Hepatocyte (in vitro differentiated cells): ENCODE measurements around the gene NR2F6. TPM values are rescaled to one million over a fixed set of nuclear protein-coding genes. Genes with fewer than 3 reads are reported as not detected.

Experiments used
- DNase-seq: peaks from one replicate; pipeline ENCODE4 v3.0.0-alpha.2; 2016; ENCODE audit warnings: low spot score
- H2AFZ ChIP-seq: fragments of 200-600 bp; sonication (generic); 2 replicates; pipeline ENCODE4 v1.6.0; 2016; ENCODE audit warnings: antibody characterized with exemption, mild to moderate bottlenecking
- H3K27ac ChIP-seq: fragments of 200-600 bp; sonication (generic); 2 replicates; pipeline ENCODE4 v1.5.1; 2016; ENCODE audit warnings: mild to moderate bottlenecking
- H3K27me3 ChIP-seq: fragments of 200-600 bp; sonication (generic); 2 replicates; pipeline ENCODE4 v1.6.1; 2016
- H3K36me3 ChIP-seq: fragments of 200-600 bp; sonication (generic); replicated peaks from 2 replicates; pipeline ENCODE4 v1.5.1; 2016; ENCODE audit warnings: low read depth; ENCODE audit not compliant: insufficient read depth
- H3K4me1 ChIP-seq: fragments of 200-600 bp; sonication (generic); 2 replicates; pipeline ENCODE4 v1.5.1; 2016; ENCODE audit warnings: mild to moderate bottlenecking, moderate library complexity; ENCODE audit not compliant: insufficient read depth
- H3K4me2 ChIP-seq: fragments of 200-600 bp; sonication (generic); 2 replicates; pipeline ENCODE4 v1.6.0; 2016
- H3K4me3 ChIP-seq: fragments of 200-600 bp; sonication (generic); 2 replicates; pipeline ENCODE4 v1.5.1; 2016; ENCODE audit warnings: mild to moderate bottlenecking
- H3K79me2 ChIP-seq: fragments of 200-600 bp; sonication (generic); 2 replicates; pipeline ENCODE4 v1.6.0; 2017; ENCODE audit warnings: mild to moderate bottlenecking
- H3K9me2 ChIP-seq: fragments of 200-600 bp; sonication (generic); replicated peaks from 2 replicates; pipeline ENCODE4 v1.6.0; 2017; ENCODE audit warnings: mild to moderate bottlenecking; ENCODE audit not compliant: insufficient read depth
- H3K9me3 ChIP-seq: fragments of 200-600 bp; sonication (generic); 2 replicates; pipeline ENCODE4 v1.5.1; 2016; ENCODE audit warnings: low read depth, mild to moderate bottlenecking
- H4K20me1 ChIP-seq: fragments of 200-600 bp; sonication (generic); 2 replicates; pipeline ENCODE4 v1.6.0; 2016; ENCODE audit warnings: mild to moderate bottlenecking; ENCODE audit not compliant: insufficient read depth, poor library complexity, severe bottlenecking
- EZH2 ChIP-seq: fragments of 200-600 bp; sonication (generic); IDR thresholded peaks from 2 replicates; pipeline ENCODE4 v1.6.1; 2016; ENCODE audit warnings: antibody characterized with exemption, mild to moderate bottlenecking, borderline replicate concordance
- EZH2phosphoT487 ChIP-seq: fragments of 200-600 bp; sonication (generic); IDR thresholded peaks from one replicate; pipeline ENCODE4 v1.6.1; 2018; ENCODE audit warnings: antibody characterized with exemption, mild to moderate bottlenecking, low read depth, moderate library complexity; ENCODE audit not compliant: unreplicated experiment, severe bottlenecking
- WGBS: methylation state at CpG from one replicate; pipeline ENCODE4 v1.1.6; 2016; ENCODE audit warnings: low lambda C conversion rate; ENCODE audit errors: missing lambda C conversion rate; 5-methylcytosine and 5-hydroxymethylcytosine counted together
- polyA plus RNA-seq: library from polyadenylated mRNA; unstranded; fragments of >200 nt; fragmentation: Nextera tagmentation; extraction: Ambion mirVana; gene quantifications from 2 replicates; pipeline ENCODE4 v1.2.1, GENCODE V29; 2016
- total RNA-seq: library from RNA; depleted of rRNA; stranded (reverse); fragments of >200 nt; gene quantifications from 2 replicates; pipeline ENCODE4 v1.2.3, GENCODE V29; 2014
- TF ChIP-seq, protein P1 (sequence below): fragments of 200-600 bp; sonication (generic); IDR thresholded peaks from 2 replicates; pipeline ENCODE4 v1.5.1; 2016; ENCODE audit warnings: antibody characterized with exemption, mild to moderate bottlenecking; ENCODE audit not compliant: poor library complexity

The NR2F6 gene
- total and polyA plus RNA-seq, 2 experiments from 2014 or later, result 116 to 169 TPM

DNA sequence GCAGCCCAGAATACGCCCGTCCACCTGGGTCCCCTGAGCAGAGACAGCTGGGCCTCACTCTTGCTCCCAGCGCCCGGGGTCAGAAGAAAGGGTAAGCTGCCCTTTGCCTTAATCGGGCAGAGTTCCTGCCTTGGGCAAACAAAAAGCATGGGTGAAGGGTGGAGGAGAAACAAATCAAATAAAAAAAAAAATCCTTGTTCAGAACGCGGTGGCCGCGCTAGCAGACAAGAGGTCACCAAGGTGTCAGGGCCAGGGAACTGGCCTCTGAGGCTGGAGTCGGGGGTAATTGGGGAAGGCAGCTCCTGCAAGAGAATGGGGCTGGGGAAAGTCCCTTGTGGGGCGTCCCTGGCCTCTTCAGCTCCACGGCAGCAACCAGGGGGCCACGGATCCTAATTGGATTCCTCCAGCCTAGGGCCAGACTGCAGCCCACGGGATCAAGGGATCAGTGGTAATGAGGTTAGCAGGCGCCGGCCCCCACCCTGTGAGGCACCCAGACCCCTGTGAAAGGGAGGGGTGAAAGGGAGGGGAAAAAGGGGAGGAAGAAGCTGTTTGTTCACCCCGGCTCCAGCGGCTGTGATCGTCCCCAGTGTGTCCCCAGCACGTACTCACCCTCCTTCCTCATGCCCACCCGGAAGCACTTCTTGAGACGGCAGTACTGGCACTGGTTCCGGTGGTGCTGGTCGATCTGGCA is 5.5 kb downstream of the NR2F6 start:
- peak overlapping the region; percentile 98 for H3K4me2 ChIP-seq
- no peak overlapping the region for H3K4me3 ChIP-seq
- no peak overlapping the region for H2AFZ ChIP-seq
- H3K36me3 ChIP-seq, result no peaks in the 10 kb centered on the region
- H3K27ac ChIP-seq, result peak overlapping the region; percentile 86
- peaks cover 84% of the 10 kb centered on the region for H3K79me2 ChIP-seq
- no peaks in the 10 kb centered on the region for H3K27me3 ChIP-seq
- H3K4me1 ChIP-seq, result peaks cover 58% of the 10 kb centered on the region
- TF ChIP-seq EZH2phosphoT487 (no peak), EZH2 (no peak)
- TF ChIP-seq, protein P1, sequence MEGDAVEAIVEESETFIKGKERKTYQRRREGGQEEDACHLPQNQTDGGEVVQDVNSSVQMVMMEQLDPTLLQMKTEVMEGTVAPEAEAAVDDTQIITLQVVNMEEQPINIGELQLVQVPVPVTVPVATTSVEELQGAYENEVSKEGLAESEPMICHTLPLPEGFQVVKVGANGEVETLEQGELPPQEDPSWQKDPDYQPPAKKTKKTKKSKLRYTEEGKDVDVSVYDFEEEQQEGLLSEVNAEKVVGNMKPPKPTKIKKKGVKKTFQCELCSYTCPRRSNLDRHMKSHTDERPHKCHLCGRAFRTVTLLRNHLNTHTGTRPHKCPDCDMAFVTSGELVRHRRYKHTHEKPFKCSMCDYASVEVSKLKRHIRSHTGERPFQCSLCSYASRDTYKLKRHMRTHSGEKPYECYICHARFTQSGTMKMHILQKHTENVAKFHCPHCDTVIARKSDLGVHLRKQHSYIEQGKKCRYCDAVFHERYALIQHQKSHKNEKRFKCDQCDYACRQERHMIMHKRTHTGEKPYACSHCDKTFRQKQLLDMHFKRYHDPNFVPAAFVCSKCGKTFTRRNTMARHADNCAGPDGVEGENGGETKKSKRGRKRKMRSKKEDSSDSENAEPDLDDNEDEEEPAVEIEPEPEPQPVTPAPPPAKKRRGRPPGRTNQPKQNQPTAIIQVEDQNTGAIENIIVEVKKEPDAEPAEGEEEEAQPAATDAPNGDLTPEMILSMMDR, result no peak
- H3K9me3 ChIP-seq, result no peaks in the 10 kb centered on the region
- WGBS, result 56% methylated on average over 23 of the region's 24 CpGs
- peaks cover 41% of the 10 kb centered on the region for H4K20me1 ChIP-seq
- no peaks in the 10 kb centered on the region for H3K9me2 ChIP-seq
- DNase-seq, result no peak

DNA sequence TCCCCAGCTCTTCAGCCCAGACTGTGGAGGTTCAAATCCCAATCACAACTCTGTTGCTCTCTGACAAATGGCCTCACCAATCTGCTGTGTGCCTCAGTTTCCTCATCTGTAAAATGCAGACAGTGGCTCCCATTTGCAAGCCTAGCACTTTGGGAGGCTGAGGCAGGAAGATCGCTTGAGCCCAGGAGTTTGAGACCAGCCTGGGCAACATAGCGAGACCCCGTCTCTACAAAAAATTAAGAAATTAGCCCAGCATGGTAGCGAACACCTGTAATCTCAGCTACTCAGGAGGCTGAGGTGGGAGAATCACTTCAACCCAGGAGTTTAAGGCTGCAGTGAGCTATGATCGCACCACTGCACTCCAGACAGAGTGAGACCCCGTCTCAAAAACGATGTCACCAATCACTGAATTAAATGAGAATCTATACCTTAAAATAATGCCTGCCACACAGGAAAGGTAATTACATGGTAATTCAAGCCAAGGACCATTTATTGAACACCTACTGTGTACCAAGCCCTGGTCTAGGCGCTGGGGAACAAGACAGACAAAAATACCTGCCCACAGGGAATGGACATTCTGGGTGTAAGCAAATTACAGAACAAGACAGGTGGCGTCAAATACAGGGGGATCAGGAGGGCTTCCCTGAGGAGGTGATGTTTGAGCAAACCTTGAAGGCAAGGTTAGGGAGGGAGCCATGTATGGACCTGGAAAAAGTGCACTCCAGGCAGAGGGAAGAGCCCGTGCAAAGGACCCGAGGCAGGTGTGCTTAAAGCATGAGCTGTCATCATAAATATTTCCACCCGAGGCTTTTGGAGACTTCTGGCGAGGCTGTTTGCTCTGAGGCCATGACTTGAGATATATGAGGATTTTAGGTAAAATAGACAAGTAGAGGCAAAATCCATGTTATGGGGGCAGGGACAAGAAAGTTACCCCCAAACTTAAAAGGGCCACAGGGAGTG is 7.7 kb downstream of the NR2F6 start:
- WGBS, result 88% methylated on average over 13 of the region's 13 CpGs
- TF ChIP-seq EZH2phosphoT487 (no peak), EZH2 (no peak)
- TF ChIP-seq, protein P1, result no peak
- no peaks in the 10 kb centered on the region for H3K36me3 ChIP-seq
- no peak overlapping the region for H3K27ac ChIP-seq
- H4K20me1 ChIP-seq, result peaks cover 48% of the 10 kb centered on the region
- no peak overlapping the region for H2AFZ ChIP-seq
- DNase-seq, result no peak
- no peak overlapping the region for H3K4me3 ChIP-seq
- H3K27me3 ChIP-seq, result no peaks in the 10 kb centered on the region
- no peak overlapping the region for H3K4me2 ChIP-seq
- no peaks in the 10 kb centered on the region for H3K9me3 ChIP-seq
- no peaks in the 10 kb centered on the region for H3K9me2 ChIP-seq
- H3K4me1 ChIP-seq, result peaks cover 55% of the 10 kb centered on the region
- H3K79me2 ChIP-seq, result peaks cover 82% of the 10 kb centered on the region

DNA sequence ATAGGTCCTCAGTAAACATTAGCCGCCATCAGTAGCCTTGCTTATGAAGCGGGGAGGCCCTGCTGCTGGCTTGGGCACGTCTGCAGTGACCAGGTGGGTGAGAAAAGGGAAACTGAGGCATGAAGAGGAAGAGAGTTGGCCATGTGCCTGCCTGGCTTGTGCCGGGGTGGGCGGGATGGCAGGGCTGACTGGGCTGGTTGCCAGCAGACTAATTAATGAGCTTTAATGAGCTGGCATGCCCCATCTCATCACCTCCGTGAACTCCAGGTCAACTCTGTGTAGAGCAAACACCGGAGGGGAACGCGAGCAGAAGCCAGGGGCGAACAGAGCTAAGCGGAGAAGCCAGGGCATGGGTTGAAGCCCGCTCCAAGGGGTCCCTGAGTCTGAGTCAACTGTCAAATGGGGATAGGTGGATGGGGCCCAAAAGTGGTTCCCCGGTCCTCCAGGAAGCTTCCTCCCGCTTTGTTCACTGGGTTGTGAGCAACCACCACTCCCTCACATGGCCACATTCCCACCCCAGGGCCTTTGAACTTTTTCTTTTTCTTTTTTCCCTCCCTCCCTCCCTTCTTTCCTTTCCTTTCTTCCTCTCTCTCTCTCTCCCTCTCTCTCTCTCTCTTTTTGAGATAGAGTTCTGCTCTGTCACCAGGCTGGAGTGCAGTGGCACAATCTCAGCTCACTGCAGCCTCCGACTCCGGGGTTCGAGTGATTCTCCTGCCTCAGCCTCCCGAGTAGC is 8.7 kb downstream of the NR2F6 start:
- H3K79me2 ChIP-seq, result peaks cover 74% of the 10 kb centered on the region
- no peak overlapping the region for H2AFZ ChIP-seq
- WGBS, result 79% methylated on average over 16 of the region's 18 CpGs
- no peak for DNase-seq
- no peaks in the 10 kb centered on the region for H3K9me3 ChIP-seq
- no peaks in the 10 kb centered on the region for H3K9me2 ChIP-seq
- H3K4me2 ChIP-seq, result peak overlapping the region; percentile 89
- peaks cover 39% of the 10 kb centered on the region for H4K20me1 ChIP-seq
- no peak overlapping the region for H3K4me3 ChIP-seq
- no peaks in the 10 kb centered on the region for H3K27me3 ChIP-seq
- TF ChIP-seq, protein P1, result no peak
- TF ChIP-seq EZH2, result no peak
- TF ChIP-seq EZH2phosphoT487, result no peak
- no peak overlapping the region for H3K27ac ChIP-seq
- peaks cover 46% of the 10 kb centered on the region for H3K4me1 ChIP-seq
- H3K36me3 ChIP-seq, result no peaks in the 10 kb centered on the region
